M059J (cell line): Measurements from ENCODE around the gene CMIP. TPM values are rescaled to one million over a fixed set of nuclear protein-coding genes. Genes with fewer than 3 reads are reported as not detected.
"Not testable (repeated sequence)": the region's sequence is repeated elsewhere in the genome, so short reads cannot be mapped to it uniquely, and the experiment has no call there.

Experiments used
- DNase-seq: peaks from one replicate; pipeline ENCODE4 v3.0.0-alpha.2; 2012; ENCODE audit warnings: low read depth
- total RNA-seq: library from RNA; depleted of rRNA; stranded (reverse); fragments of >200 nt; shearing (Covaris generic); gene quantifications from 2 replicates; pipeline ENCODE4 v1.2.3, GENCODE V29; 2014

CMIP gene
- total RNA-seq, 1 experiment from 2014 or later = 15.8 TPM

DNA sequence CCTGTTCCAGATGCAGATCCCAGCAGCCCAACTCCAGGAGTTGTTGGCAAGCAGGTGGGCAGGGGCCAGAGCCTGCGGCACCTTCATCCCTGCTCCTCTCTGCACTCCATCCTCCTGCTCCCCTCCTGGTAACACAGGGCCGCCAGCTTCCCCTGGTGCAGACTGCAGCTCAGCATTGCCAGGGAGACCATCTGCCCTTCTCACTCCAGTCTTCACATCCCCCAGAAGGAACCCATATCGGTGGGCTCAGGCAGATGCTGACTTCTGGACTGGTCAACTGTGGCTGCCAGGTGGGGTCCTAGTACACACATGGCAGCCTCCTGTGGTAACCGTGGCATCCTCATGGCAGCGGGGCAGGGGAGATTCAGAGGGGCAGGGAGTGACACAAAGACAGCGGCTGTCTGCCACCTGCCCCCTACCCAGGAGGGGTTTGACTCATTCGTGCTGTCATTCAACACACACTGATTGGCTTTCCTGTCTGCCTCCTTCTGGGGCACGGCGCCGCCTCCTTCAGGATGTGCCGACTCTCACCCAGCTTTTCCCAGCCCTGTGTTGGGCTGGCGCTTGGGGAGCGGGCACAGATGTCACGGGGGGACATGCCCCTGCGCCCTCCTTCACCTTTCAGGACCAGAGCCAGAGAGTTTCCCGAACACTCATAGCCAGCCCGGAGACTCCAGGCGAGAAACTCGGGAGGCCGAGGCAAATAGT, 120.9 kb downstream of the CMIP start:
- no peak for DNase-seq

DNA sequence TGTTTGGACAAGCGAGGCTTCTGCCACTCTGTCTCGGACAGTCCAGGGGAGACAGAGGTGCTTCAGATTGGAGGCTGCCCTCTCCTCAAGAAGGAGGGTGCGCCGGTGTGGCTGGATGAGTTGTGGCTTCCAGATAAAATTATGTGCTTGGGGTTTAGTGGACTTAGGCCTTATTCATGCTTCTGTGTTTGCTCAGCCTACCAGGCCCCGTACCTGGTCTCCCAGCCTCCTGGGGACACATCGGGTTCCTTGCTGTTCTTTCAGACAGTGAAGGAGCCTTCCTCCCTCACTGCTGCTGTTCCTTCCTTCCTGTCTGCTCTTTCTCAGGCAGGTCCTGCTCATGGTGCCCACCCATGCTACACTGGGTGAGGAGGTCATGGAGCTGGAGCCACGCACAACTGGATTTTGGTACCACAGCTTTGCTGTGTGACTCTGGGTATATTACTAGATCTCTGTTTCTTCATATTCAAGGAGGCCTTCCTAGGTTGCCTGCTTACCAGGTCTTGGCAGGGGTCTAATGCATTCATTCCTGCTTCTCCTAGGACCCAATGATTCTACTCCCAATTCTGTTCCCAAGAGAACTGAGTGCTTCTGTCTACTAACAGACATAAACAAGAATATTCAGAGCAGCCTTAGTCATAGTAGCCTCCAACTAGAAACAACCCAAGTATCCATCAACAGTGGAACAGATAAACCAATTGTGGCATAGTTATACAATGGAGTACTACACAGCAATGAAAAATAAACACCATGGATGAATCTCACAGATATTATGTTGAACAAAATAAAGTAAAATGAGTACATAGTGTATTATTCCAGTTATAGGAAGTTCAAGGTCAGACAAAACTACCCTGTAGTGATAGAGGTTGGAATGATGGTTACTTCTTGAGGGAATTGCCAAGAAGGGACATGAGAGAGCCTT, 121.7 kb downstream of the CMIP start:
- DNase-seq = no peak

DNA sequence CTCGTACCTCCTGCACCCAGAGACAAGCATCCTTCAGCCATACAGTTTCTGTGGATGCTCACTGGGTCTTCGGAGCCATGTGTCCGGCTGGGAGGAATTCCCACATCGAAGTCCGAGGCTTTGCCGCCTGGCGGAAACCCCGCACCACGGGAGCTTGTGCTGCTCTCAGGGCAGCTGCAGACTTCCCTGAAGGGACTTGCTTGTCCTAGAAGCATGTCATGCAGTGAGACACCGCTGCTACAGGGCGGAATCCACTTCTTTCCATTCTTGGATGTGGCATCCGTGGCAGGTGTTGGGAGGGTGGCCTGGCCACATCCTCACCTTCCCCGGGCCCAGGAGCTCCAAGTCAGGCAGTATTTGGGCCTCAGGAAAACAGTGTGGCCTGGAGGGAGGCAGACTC, 122.5 kb downstream of the CMIP start:
- DNase-seq = no peak

DNA sequence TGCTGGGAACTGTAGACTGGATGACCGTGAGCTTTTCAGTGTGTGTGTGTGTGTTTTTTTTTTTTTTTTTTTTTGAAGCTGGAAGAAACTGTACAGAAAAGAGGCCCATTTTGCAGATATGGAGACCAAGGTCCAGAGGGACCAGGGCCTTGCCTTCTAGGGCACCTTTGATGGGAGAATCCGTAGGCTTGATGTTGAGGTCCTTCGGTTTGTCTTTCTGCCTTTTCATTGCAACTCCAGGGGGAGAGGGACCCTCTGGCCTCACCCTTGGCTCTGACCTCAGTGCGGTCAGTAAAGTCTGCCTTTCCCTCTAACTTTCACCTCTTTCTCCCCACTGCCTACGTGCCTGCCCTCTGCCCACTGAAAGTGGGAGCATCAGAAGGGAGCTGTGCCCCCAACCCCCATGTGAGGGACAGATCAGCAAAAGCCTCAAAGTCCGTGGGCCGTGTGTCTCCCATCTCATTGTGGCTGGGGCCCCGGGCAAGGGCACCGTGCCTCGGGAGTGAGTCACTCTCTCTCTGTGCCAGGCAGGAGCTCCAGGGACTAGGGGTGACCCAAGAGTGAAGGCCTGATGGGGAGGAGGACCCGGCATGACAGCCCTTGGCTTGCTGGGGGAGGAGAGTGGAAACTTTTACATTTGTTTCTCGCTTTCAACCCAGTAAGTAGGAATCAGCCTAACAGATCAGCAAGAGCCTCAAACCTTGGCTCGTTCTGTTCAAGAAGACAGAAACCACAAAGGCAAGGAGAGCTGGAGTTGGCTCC, 123.6 kb downstream of the CMIP start:
- DNase-seq = peak; percentile 99

DNA sequence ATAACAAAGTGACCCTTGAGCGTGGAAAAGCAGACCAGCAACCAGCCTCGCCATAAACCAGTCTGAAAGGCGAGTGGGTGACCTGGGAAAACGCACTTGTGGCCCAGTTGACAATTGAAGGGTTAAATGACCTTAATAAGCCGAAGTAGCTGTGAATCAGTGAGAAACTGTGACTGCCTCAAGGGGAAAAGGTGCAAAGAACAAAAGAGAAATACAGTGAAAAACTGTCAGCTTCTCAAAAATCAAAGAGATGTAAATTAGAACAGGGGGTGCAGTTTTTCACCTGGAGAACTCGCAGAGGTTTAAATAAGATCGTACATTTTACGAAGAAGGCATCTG, 124.1 kb downstream of the CMIP start:
- DNase-seq = no peak

DNA sequence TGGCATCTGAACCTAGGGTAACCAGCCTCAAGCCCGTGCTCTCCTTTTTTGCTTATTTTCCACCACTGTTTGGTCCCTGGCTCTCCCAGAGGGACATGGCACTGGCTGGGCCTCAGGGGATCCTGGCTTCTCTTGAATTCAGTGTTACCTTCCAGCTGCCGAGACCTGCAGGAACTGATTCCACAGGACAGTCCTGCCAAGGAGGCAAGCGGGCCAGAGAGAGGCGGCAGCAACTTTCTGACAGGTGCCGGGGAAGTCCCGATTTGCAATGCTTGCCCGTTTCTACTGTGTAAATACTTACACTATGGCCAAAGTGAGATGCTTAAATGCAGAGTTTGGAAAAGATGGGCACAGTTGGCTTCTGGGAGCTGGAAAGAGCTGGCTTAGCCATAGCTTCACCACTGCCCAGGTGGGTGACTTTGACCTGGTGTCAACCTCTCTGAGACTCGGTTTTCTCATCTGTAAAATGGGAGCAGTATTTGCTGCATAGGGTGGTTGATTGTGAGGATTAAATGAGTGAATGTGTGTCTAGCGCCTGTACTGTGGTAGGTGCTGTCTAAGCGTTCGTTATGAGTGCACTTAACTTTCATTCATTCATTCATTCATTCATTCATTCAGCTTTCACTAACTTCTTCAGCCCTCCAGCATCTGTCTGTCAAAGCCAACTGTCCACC, 124.9 kb downstream of the CMIP start:
- no peak for DNase-seq

DNA sequence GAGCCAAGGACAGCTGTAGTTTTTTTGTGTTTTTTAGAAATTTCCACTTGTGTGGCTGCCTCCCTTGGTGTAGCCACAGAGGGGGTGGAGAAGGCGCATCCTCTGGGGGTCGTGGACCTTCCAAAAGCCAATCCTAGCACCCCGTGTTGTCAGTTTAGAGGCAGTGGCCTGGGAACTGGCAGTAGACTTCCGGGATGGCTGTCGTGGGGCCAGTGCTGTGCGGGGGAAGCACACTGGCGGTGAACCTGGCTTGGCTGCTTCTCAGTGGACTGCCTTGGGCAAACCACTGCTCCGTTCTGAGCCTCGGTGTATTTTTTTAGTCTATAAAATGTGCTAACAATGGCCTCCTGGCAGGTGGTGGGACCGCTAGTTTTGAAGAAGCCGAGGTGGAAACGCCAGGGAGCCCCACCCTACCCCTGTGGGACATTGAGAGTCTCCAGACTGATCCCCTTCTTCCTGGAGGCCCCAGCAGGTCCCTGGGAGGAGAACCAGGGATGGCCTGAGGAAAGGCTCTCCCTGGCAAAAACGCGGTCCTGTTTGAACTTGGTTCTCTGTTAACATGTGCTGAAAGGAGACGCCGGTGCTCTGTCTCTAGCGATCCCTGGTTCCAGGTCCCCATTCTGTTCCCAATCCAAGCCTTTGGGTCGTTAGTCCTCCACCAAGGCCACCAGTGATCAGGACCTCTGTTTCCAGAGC, 125.7 kb downstream of the CMIP start:
- DNase-seq = no peak

DNA sequence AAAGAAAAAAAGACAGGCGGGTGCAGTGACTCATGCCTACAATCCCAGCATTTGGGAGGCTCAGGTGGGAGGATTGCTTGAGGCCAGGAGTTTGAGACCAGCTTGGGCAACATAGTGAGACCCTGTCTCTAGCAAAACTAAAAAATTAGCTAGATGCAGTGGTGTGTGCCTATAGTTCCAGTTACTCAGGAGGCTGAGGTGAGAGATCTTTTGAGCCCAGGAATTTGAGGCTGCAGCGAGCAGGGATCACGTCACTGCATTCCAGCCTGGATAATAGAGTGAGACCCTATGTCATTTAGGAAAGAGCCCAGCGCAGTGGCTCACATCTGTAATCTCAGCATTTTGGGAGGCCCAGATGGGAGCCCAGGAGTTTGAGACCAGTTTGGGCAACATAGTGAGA, 126.6 kb downstream of the CMIP start:
- no peak for DNase-seq

DNA sequence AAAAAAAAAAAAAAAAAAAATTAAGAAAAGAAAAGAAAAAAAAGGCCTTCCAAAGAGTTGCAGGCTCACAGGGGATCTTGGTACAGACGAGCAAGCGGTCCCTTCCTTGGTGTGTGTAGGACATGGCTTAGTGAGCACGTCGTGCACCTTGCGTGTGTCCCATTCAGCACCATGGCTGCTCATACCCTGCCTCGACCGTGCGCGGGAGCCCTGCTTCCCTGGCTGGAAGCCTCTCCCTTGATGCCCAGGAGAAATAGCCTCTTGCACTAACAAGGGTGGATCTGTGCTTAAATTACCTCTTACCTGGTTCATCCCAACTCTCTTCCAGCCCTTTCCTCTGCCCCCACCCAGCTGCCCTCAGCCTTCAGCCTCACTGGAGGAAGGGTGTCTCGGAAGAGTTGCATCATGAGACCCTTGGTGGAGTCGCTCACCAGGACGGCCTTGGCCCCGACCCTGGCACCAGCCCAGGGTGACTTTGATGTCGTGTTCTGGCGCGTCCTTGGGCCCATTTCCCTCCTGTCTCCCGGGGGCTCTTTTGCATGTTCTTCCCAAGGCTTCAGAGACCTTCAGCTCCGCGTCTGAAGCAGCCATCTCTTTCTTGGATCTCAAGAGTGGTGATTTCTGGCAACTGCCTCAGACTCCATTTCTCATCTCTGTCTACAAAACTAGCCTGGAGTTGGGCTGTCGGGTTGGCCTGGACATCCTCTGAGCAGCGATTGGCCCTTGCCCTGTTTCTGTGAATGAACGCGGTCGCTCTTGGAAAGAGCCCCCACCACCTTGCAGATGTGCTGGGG, 127.2 kb downstream of the CMIP start:
- DNase-seq = no peak

DNA sequence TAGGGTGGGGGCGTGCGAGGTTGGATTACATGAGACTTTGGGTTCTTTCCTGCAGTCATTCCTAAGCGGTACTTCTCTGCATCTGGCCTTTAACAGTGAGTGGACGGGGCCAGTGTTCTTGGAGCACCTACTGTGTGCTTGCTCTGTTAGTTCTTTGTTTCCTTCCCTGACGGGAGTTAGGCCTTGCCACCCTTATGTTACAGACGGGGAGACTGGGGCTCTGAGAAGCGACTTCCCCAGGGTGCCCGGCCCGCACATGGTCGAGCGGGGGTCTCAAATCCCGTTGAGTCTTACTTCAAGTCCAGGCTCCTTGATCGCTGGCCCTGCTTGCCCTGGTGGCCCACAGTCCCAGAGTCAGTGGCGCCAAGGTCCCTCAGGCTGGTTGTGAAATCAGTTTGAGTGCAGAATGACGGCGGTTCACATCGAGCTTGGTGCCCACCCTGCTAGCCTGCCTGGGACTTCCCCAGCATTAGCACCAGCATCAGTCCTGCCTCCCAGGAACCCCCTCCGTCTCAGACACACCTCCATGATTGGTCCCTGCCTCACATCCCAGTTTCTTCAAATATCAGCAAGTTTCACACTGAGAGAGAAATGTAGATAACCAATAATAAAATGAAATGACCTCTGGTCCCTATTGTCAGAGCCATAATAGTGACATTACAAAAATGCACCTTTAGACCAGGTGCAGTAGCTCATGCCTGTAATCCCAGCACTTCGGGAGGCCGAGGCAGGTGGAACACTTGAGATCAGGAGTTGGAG, 128.0 kb downstream of the CMIP start:
- no peak for DNase-seq

DNA sequence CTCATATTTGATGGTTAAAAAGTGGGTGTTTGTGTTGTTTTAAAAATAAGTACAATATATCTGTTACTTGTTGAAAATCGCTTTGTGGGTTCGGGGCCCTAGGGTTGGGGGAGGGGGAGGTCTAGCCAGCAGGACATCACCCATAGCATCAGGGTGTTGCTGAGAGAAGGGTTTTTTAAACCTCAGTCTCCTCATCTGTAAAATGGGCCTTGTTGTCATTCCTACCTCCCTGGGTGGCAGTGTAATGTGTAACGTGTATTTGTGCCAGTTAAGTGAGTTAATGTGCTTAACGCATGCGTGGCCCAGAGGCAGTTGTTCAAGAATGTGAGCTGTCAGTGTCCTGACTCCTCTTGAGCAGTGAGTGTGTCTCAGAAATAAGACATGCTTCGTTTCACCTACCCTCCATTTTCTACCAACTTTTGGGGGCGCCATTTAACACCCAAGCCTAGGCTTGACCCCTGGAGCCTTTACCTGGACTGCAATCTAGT, 129.0 kb downstream of the CMIP start:
- no peak for DNase-seq

DNA sequence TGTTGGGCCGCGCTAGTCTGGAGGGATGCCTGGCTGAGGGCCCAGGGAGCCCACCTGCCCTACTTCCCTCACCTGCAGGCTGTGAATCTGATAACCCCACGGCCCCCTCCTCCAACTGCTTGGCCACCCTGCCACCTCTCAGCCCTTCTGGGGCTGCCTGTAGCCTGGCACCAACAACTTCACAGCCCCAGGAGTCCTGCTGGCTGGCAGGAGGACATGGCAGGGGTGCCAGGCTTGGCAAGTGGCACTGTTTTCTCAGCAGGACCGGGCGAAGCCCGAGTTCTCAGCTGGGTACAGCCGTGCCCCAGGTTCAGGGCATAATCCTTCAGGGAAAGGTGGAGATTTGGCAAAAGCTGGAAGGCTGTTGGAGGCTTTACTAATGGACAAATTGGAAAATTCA, 129.6 kb downstream of the CMIP start:
- DNase-seq = no peak

DNA sequence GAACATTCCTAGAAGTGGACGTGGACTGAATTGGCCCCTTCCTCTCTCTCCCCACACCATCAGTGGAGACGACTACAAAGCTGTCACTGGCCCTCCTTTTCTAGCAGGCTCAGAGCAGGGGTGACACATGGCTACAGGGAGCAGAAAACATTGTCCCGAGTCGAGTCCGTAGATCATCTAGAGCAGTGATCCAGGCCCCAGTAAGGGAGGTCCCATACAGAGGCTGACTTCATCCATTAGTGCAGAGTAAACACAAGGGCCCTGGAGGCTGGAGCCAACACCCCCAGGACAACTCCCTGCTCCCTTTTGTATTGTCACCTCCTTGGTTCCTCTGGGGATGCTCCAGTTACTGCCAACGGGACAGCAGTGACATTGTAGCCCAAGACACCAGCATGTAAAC, 130.7 kb downstream of the CMIP start:
- DNase-seq = no peak

DNA sequence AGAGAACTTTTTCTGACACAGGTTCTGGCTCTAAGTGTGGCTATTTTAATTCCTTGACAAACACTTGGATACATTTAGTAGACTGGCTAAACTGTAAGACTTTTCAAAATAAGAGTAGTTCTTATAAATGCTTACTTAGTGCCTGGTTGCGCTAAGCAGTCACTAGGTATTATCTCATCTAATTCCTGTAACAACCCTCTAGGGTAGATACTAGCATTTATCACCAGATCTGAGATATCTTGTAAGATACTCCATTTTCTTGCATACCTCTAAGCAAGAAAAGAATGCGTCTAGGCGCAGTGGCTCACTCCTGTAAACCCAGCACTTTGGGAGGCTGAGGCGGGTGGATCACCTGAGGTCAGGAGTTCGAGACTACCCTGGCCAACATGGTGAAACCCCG, 131.2 kb downstream of the CMIP start:
- no peak for DNase-seq

DNA sequence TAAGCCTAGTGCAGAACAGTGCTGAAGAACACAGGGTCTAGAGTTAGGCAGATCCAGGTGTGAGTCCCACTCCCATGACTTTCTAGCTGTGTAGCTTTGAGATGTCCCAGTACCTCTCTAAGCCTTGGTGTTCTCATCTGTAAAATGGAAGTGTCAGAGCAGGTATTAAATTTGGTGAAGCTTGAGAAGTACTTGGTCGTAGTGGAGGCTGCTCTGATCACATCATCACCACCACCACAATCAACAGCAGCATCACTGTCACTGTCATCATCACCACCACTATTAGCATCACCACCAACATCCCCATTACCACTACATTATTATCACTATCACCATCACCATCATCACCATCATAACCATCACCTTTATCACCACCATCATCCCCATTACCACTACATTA, 132.1 kb downstream of the CMIP start:
- DNase-seq = no peak

DNA sequence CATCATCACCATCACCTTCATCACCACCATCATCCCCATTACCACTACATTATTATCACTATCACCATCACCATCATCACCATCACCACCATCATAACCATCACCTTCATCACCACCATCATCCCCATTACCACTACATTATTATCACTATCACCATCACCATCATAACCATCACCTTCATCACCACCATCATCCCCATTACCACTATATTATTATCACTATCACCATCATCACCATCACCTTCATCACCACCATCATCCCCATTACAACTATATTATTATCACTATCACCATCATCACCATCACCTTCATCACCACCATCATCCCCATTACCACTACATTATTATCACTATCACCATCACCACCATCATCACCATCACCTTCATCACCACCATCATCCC, 132.7 kb downstream of the CMIP start:
- not testable (repeated sequence) for DNase-seq

DNA sequence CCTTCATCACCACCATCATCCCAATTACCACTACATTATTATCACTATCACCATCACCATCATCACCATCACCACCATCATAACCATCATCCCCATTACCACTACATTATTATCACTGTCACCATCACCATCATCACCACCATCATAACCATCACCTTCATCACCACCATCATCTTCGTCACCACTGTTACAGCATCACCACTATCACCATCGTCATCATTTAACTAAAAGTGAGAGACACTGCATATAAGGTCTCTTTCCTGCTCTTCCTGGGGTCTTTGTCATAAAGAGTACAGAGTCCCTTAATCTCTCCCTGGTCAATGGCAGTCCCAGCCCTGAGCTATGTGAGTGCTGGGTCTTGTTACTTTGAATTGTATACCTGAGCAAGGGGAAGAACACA, 133.5 kb downstream of the CMIP start:
- no peak for DNase-seq

DNA sequence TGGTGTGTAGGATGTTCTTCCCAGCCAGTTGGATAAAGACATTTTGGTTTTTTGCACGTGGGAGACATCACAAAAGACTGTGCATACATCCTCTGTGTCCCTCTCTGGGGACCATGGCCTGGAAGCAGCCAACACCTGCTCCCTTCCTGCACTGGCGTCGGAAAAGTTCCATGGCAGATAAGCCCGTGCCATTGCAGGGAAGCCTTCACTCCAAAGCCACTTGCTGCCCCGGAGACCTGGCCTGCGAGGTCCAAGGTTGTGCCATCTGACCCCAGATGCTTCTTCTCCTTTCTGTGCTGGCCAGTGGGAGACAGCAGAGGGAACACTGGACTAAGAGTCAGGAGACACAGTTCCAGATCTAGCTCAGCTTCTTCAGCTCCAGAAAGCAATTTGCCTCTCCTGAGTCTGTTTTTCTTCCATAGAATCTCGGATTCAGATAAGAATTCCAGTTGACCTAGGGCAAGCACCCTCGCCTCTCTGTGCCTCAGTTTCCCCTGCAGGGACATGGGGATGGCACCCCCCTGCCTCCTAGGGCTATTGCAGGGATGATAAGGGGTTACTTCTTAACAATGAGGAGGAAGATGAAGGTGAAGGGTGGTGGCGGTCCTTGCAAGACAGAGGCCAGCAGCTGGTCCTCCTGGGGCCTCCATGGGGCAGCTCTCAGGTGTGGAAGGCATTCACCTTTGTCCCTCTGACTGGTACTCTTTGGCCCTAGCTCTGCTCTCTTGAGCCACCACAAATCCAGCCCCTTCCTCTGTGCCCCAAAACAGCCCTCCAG, 134.2 kb downstream of the CMIP start:
- DNase-seq = no peak

DNA sequence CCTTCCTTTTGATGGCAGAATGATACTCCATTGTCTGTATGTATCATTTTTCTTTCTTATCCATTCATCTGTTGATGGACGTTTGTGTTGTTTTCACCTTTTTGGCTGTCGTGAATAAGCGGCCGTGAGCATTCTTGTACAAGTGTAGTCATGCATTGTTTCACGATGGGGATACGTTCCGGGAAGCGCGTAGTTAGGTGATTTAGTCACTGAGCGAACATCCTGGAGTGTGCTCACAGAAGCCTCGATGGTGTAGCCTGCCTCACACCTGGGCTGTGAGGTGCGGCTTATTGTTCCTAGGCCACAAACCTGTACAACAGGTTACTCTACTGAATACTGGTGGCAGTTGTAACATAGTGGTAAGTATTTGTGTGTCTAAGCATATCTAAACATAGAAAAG, 136.5 kb downstream of the CMIP start:
- DNase-seq = no peak
